ENCODE results near the gene CFAP99.

- TF ChIP-seq SUZ12 (IDR thresholded peaks at IDR 0.05; ENCODE audit: extremely low read depth, insufficient read depth, insufficient read length) (no peak), YY1 (IDR thresholded peaks at IDR 0.05; ENCODE audit: insufficient read depth, insufficient read length) (no peak), ZNF274 (IDR thresholded peaks at IDR 0.05; ENCODE audit: low read depth, low read length) (no peak)
Observed at GRCh38 chr4:2441393-2442174, 22.8 kb downstream of the CFAP99 start.

Data from NT2/D1 (cell line).